ENCODE results near the gene GGT6.

Gene GGT6

DNA sequence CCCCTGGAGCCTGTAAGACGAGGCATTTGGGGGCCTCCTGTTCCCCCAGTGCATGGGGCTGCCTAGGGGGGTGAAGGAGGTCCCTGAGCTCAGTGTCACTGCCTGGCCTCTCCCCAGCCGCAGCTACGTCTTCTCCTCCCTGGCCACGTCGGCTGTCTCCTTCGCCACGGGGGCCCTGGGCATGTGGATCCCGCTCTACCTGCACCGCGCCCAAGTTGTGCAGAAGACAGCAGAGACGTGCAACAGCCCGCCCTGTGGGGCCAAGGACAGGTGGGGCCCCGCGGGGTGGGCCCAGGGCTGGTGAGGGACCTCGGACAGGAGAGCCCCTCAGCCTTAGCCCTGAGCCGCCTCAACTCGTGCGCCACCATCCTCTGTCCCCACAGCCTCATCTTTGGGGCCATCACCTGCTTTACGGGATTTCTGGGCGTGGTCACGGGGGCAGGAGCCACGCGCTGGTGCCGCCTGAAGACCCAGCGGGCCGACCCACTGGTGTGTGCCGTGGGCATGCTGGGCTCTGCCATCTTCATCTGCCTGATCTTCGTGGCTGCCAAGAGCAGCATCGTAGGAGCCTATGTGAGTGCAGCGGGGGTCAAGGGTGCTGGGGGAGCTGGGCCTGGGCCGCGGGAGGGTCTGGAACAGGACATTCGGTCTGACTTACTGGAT lies 27.4 kb downstream of the GGT6 start:
- no peak for TF ChIP-seq EZH2 (IDR thresholded peaks at IDR 0.05; ENCODE audit: borderline replicate concordance, low read depth, low read length, severe bottlenecking)
- TF ChIP-seq CTCF (IDR thresholded peaks at IDR 0.05; ENCODE audit: borderline replicate concordance, extremely low read depth, low read length, poor library complexity, severe bottlenecking): no peak
- Histone ChIP-seq H3K4me2 (ENCODE audit: insufficient read depth, low read length) (no peak overlapping the region), H3K36me3 (ENCODE audit: insufficient read depth, low read length) (peaks cover 4% of the 10 kb centered on the region; the same call in 1 of the 2 replicates), H2AFZ (ENCODE audit: low read depth, low read length) (no peak overlapping the region), H3K27me3 (ENCODE audit: insufficient read depth, low read length, poor library complexity) (no peaks in the 10 kb centered on the region), H3K27ac (ENCODE audit: low read length) (no peak overlapping the region), H3K4me1 (ENCODE audit: insufficient read depth, low read length) (no peaks in the 10 kb centered on the region), H3K79me2 (ENCODE audit: insufficient read depth, low read length) (no peaks in the 10 kb centered on the region), H3K4me3 (ENCODE audit: low read depth in 1 of 2, low read length in 2 of 2) (no peak overlapping the region), H4K20me1 (ENCODE audit: insufficient read depth, low read length) (peaks cover 15% of the 10 kb centered on the region; the same call in 1 of the 2 replicates), H3K9ac (ENCODE audit: low read depth, low read length) (no peak overlapping the region), H3K9me3 (ENCODE audit: insufficient read depth, low read length, severe bottlenecking) (no peaks in the 10 kb centered on the region)
- ATAC-seq (ENCODE audit: insufficient read depth, low read depth) (0 out of 3 replicates have a peak, but pooled peaks have one; percentile 0), DNase-seq (no peak)

DNA sequence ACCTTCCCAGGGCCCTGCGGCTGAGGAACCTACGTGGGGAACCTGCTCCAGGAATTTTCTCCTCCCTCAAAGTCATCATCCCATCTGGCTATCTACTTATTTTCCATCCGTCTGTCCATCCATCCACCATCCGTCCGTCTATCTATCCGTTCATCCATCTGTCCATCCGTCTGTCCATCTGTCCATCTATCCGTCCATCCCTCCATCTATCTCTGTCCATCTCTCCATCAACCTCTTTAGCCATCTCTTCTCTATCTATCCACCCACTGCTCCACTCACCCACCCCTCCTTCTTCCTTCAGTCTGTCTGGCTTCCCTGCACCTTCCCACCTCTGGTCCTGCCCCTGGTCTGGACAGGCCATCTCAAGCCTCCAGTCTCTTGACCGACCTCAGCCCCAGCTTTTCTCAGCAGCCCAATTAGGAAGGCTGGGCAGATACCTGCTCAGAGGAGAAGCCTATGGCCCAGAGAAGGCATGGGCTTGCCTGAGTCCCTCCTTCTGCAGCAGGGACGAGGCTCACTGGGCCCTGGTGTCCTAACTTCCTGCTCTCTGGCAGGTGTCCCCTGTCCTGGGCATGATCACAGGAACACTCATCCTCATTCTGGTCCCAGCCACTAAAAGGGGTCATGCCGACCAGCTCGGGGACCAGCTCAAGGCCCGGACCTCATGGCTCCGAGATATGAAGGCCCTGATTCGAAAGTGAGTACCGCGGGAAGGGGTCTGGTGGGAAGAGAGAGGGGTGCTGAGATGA lies 28.2 kb downstream of the GGT6 start:
- Histone ChIP-seq H3K4me1 (ENCODE audit: insufficient read depth, low read length) (no peaks in the 10 kb centered on the region), H3K27me3 (ENCODE audit: insufficient read depth, low read length, poor library complexity) (no peaks in the 10 kb centered on the region)
- no peak for ATAC-seq (ENCODE audit: insufficient read depth, low read depth)

GRCh38 chr17:4530799-4531730 lies 29.3 kb downstream of the GGT6 start:
- H3K36me3 ChIP-seq (ENCODE audit: insufficient read depth, low read length): no peaks in the 10 kb centered on the region
- no peaks in the 10 kb centered on the region for H3K4me1 ChIP-seq (ENCODE audit: insufficient read depth, low read length)
- TF ChIP-seq CTCF (IDR thresholded peaks at IDR 0.05; ENCODE audit: borderline replicate concordance, extremely low read depth, low read length, poor library complexity, severe bottlenecking) (no peak), EZH2 (IDR thresholded peaks at IDR 0.05; ENCODE audit: borderline replicate concordance, low read depth, low read length, severe bottlenecking) (no peak)
- no peaks in the 10 kb centered on the region for H3K79me2 ChIP-seq (ENCODE audit: insufficient read depth, low read length)
- H3K9me3 ChIP-seq (ENCODE audit: insufficient read depth, low read length, severe bottlenecking): no peaks in the 10 kb centered on the region
- H2AFZ ChIP-seq (ENCODE audit: low read depth, low read length): no peak overlapping the region
- no peak overlapping the region for H3K4me2 ChIP-seq (ENCODE audit: insufficient read depth, low read length)
- 0 out of 2 replicates have a peak, but pooled peaks cover 3% of the 10 kb centered on the region for H4K20me1 ChIP-seq (ENCODE audit: insufficient read depth, low read length)
- no peak overlapping the region for H3K9ac ChIP-seq (ENCODE audit: low read depth, low read length)
- ATAC-seq (ENCODE audit: insufficient read depth, low read depth): no peak
- no peak overlapping the region for H3K27ac ChIP-seq (ENCODE audit: low read length)
- no peak overlapping the region for H3K4me3 ChIP-seq (ENCODE audit: low read depth in 1 of 2, low read length in 2 of 2)
- no peaks in the 10 kb centered on the region for H3K27me3 ChIP-seq (ENCODE audit: insufficient read depth, low read length, poor library complexity)
- DNase-seq: no peak

More for the DNA sequence above, 28.2 kb downstream of the GGT6 start:
- DNase-seq: no peak
- no peak overlapping the region for H3K27ac ChIP-seq (ENCODE audit: low read length)
- peaks cover 7% of the 10 kb centered on the region; the same call in 1 of the 2 replicates for H4K20me1 ChIP-seq (ENCODE audit: insufficient read depth, low read length)
- TF ChIP-seq CTCF (IDR thresholded peaks at IDR 0.05; ENCODE audit: borderline replicate concordance, extremely low read depth, low read length, poor library complexity, severe bottlenecking): no peak
- TF ChIP-seq EZH2 (IDR thresholded peaks at IDR 0.05; ENCODE audit: borderline replicate concordance, low read depth, low read length, severe bottlenecking): no peak
- no peaks in the 10 kb centered on the region for H3K9me3 ChIP-seq (ENCODE audit: insufficient read depth, low read length, severe bottlenecking)
- H3K4me2 ChIP-seq (ENCODE audit: insufficient read depth, low read length): no peak overlapping the region
- no peak overlapping the region for H2AFZ ChIP-seq (ENCODE audit: low read depth, low read length)
- H3K4me3 ChIP-seq (ENCODE audit: low read depth in 1 of 2, low read length in 2 of 2): no peak overlapping the region
- H3K9ac ChIP-seq (ENCODE audit: low read depth, low read length): no peak overlapping the region
- H3K79me2 ChIP-seq (ENCODE audit: insufficient read depth, low read length): no peaks in the 10 kb centered on the region
- no peaks in the 10 kb centered on the region for H3K36me3 ChIP-seq (ENCODE audit: insufficient read depth, low read length)

Measured in DND-41 (cell line).